HG03045 (cell line): Measurements from ENCODE around the gene AP1S3.

ENCODE experiments used
- ATAC-seq: cut with Tn5 transposase; IDR thresholded peaks from one replicate; pipeline ENCODE4 v1.9.1; 2021; ENCODE audit warnings: mild to moderate bottlenecking, moderate library complexity; ENCODE audit not compliant: unreplicated experiment

AP1S3 gene

DNA sequence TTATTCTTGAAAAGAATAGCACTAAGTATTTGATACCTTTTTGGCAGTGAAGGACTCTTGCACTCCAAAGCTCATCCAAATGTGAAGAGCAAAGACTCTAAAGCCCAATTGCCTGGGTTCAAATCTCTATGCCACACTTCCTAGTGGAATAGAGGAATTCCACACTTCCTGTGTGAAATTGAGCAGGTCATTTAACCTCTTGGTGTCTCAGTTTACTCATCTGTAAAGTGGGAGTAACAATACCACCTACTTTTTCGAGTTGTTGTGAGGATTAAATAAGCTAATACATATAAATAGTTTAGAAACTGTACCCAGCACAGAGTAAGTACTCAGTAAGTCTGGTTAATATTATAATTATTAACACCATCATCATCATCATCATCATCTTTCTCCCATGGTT lies 72.6 kb downstream of the AP1S3 start:
- no peak for ATAC-seq

DNA sequence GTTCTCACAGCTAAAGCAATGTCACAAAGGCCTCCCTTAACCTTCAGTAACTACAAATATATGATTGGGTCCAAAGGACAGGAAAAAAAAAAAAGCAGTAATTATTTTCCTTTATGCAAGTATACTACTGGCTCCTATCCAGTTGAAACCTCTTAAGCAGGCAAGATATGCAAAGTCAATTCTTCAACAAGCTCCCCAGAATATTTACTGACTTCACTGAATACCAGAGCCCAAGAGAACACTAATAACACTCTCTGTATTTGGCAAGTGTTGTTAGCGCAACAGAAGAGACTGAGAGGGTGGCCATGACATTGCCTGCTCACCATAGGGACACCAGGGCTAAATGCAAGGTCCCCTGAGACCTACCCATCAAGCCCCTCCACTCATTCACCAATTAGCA lies 74.5 kb downstream of the AP1S3 start:
- ATAC-seq, result no peak

DNA sequence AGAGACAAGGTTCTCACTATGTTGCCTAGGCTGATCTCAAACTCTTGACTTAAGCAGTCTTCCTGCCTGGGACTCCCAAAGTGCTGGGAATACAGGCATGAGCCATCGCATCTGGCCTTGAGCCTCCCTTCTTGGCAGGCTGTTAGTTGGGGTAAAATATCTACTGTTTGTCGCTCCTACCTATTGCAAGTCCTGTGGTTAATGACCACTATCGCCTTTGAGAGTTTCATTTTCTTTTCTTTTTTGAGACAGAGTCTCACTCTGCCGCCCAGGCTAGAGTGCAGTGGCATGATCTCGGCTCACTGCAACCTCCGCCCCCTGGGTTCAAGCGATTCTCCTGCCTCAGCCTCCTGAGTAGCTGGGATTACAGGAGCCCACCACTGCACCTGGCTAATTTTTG lies 75.6 kb downstream of the AP1S3 start:
- peak; percentile 70 for ATAC-seq

DNA sequence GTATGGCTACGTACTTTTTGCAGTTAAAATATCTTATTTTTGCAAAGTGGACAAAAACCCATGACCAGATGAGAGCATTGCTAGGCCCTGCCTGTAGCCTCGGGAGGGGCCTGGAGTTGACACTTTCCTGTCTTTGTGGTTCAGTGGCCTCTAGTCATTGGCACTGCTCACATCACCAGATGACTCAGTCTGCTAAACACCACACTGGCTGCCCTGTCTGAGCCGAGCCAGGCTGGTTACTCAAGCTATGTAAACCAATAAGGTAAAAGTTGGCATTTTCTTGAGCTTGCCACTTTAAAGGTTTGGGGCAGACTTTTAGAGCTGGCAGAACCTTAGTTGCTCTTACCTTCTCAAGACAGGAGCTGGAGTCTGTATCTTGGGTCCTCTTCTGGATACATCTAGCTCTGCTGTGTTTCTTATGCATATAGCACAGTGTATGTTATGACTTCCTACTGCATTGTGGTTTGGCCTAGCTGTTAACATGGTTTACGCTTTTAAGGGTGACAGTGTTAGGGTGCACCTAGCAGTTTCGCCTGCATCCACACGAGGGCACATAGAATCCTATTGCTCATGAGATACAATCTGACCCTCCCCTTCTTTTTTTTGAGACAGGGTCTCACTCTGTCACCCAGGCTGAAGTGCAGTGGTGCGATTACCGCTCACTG lies 76.4 kb downstream of the AP1S3 start:
- ATAC-seq, result peak; percentile 76

DNA sequence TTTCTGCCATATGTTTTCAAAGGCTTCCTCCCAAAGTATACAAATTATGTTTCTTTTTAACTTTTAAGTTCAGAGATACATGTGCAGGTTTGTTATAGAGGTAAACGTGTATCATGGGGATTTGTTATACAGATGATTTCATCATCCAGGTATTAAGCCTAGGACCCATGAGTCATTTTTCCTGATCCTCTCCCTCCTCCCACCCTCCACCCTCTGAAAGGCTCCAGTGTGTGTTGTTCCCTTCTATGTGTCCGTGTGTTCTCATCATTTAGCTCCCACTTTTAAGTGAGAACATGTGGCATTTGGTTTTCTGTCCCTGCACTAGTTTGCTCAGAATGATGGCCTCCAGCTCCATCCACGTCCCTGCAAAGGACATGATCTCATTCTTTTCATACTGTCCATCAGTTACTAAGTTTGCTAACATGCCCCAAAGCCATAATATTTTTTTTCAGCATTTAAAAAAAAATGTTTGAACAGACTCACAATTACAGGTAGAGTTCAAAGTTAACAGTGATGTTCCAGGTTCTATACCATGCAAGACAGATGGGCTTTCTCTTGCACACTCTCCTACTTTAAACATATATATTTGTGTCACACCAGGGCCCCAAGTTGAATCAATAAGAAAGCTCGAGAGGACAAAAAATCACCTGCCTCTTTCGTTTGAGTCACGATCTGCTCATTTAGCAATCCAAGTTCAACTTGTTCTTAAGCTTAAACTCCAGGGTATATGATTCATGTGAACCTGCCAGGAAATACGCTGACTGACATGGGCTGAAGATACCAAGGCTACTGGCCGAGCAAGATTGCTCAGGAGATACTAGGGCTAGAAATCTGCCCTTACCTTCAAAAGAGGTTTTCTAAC lies 77.6 kb downstream of the AP1S3 start:
- no peak for ATAC-seq

DNA sequence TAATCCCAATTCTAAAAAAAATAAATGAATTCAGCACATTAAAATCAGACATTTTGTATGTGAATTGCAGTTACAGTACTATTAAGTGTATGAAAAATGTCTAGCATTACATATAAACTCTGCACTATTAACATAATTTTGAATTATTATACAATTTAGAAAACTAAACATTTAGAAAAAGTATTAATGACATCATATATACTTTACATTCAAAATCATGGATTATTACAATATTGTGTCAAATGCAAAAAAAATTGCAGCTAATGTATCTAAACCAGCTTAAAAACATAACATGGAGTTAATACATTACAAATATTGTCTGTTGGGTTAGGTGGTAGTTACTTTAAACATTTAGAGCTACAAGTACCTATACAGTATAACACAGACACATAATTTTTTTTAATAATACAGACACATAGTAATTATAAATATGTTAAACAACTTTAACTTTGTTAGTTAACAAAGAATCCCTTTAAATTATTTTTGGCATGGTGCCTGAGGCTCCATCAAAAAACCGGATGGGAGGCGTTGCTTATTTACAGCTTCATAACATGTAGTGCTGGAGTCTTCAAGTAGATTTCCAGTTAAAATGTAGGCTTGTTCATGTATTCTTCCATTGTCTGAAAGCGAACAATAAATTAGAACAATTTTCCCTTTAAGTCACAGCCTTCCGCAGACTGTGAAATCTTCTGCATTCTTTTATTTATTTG lies 79.1 kb downstream of the AP1S3 start:
- ATAC-seq, result no peak

DNA sequence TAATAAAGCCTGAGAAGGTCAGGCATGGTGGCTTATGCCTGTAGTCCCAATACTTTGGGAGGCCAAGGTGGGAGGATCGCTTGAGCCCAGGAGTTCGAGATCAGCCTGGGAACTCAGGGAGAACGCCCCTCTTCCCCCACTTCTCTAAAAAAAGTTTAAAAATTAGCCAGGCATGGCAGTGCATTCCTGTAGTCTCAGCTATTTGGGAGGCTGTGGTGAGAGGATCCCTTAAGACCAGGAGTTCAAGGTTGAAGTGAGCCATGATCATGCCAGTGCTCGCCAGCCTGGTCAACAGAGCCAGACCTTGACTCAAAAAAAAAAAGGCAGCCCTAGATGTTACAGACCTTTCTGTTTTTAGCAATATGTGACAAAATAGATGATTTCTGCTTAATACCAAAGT lies 83.4 kb downstream of the AP1S3 start:
- ATAC-seq, result no peak

DNA sequence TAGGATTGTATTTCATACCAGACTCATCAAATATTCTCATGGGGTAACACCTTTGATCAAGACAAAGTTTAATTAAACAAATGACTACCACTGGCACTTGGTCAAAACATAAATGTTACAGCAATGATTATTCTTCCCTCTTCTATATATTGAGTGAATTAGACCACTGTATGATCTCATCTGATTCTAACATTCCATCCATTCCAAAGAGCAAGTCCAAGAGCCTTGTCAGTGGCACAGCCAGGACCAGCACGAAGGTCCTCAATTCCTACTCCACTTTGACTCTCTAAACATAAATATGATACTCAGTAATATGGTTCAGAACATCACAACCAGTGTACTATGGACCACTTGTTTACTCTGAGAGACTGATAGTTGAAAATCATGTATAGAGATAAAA lies 86.4 kb downstream of the AP1S3 start:
- ATAC-seq, result no peak

DNA sequence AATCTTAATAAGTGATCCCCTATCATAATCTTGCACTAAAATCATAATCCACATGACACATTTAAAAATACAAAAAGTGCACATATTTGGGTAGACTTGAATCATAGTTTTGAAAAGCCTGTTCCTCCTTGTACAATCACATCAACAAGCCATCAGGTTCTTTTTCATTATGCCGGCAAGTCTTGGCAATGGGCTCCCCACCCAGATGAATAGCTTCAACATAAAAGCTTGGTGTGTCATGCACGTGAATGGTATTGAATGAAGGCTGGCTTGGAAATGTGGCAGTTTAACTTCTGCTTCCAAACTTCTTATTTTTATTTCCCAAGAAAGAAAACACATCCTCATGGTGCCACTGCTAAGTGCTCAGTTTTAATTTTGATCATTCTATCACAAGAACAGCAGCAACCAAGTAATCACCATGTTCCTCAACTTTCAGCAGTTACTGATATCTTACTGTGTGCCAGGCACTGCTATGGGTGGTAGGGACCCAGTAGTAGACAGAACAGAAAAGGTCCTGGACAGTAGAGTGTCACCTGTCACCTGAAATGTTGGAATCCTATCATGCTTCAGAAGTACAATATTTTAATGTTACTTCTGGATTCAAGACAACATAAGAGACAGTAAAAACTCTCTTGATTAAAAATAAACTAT lies 89.9 kb downstream of the AP1S3 start:
- no peak for ATAC-seq

DNA sequence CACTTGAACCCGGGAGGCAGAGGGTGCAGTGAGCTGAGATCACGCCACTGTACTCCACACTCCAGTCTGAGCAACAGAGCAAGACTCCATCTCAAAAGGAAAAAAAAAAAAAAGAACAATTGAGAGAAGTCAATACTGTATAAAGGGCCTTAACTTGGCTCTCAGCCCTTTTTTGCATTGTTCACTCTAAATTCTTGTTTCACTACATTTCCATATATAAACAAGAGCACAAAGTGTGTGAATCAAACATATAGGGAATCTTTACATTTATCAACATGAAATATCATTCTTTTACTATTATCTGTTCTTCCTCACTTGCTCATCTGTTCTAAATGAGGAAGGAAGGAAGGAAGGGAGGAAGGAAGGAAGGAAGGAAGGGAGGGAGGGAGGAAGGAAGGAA lies 90.8 kb downstream of the AP1S3 start:
- no peak for ATAC-seq

DNA sequence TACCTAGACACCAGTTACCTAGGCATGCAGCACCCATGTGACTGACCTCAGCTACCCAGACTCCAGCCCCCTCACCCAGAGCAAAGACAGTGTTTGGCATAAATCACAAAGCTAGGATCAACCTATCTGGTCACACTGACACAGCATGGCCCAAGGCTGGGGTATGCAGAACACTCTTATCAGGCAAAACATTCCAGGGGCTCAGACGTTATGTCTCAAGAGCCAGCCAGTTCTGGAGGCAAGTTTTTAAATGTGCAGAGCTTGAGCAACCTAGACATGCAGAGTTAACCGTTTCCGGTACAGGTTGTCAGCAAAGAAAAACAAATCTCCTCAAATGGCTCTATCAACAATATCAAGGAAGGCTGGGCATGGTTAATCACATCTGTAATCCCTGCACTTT lies 92.8 kb downstream of the AP1S3 start:
- no peak for ATAC-seq

DNA sequence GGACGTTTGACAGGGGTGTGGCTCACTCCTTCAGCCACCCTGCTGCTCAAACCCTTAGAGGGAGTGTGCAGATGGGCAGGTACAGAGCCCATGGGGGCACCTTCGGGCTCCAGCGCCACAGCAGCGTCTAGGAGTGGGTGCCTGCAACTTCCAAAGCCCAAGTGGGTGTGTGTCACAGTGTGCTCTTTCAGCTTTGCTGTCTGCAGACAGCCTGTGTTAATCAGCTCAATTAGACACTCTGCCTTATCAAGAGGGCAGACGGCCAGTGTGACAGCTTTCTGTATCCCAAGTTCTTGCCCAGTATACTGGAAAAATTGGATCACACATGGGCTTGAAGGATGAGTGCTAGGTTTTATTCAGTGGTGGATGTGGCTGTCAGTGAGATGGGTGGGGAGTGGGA lies 96.7 kb downstream of the AP1S3 start:
- ATAC-seq, result no peak

DNA sequence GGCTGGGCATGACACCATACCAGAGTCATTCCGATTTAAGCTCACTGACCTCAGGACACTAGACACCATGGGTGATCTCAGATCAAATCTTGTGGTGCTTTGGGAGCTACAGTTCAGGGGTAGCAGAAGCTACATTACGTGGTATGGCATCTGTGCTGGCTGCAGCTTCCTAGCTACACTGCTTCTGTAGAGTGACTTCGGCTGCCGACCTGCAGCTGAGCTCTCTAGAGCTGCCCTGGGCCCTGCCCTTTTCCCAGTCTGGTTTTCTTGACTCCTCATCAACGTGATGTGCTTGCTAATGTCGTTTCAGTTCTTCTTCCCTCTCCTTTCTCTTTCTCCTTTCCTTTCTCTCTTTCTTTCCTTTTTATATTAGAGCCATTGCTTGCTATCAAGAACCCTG lies 100.2 kb downstream of the AP1S3 start:
- ATAC-seq, result no peak

DNA sequence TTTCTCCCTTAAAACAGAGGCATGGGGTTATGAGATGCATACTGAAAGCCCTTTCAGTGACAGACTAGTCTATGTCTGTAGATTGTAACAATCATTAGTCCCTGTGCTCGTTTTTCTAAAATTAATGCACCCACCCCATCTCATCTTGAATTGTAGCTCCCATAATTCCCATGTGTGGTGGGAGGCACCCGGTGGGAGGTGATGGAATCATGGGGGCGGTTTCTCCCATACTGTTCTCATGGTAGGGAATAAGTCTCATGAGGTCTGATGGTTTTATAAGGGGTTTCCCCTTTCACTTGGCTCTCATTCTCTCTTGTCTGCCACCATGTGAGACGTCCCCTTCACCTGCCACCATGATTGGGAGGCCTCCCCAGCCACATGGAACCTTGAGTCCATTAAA lies 100.9 kb downstream of the AP1S3 start:
- ATAC-seq, result no peak

DNA sequence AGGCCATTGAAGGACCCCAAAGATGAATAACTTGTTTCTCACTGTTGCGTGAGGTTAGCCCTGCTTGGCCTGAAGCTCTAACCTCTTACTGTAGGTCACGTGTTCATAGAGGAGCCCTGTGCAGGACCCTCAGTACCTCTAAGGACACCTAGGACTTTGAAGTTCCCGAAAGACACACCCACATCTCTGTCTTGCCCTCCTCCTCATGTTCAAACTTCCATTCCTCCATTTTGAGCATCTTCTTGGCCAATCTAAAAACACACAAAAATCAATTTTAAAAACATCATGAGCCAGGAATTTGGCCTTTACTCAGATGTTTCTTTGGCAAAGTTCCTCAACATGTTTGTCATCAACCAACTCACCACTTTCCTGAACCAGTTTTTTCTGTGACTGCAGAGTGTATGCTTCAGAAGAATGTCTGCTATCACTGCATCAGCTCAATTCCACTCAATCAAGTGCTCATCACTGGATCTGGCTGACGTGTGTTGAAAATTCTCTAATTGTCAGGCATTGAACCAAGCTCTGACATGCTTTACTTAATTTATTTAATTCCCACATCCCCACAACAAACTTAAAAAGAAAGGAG lies 101.6 kb downstream of the AP1S3 start:
- ATAC-seq, result no peak

DNA sequence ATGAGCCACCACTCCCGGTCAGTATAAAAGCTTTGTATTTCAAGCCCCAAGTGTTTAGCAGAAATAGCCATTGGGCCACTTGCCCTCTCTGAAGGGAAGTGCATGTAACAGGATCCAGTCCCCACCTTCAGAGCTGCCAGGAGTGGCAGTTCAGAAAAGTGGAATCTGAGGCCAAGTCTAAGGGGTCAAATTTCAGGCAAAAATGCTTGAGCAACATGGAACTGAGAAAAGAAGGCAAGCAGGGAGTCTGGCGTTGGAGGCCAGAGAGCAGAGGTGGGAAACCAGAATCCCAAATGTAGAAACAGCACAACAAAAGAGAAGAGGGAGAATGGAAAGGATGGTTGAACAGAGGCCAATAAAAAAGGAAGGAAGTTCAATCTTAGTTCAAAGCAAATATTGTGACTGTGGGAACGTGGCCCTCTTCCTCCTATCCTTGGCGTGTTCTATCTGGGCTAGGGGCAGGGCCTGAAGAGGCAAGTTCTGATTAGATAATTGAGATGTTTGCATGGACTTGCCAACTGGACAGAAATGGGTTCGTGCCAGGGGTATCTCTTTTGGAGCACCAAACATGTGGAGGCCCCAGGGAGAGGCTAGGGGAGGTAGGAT lies 102.2 kb downstream of the AP1S3 start:
- no peak for ATAC-seq

DNA sequence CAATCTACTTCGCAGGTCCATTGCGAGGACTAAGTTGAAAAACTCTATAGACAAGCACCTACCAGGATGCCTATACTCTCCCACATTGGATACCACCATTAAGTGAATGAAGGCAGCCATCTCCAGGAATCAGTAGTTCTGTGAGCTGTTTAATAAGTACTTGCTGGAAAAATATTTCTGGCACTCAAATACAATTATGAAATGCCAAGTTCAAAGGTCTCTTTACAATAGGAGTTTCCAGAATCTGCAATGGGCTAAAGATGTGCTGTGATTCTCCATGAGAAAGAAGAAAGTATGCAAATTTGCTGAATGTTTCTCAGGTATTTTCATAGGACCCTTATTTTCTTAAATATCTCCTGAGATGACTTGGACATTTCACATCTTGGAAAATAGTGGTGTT lies 103.0 kb downstream of the AP1S3 start:
- ATAC-seq, result no peak

DNA sequence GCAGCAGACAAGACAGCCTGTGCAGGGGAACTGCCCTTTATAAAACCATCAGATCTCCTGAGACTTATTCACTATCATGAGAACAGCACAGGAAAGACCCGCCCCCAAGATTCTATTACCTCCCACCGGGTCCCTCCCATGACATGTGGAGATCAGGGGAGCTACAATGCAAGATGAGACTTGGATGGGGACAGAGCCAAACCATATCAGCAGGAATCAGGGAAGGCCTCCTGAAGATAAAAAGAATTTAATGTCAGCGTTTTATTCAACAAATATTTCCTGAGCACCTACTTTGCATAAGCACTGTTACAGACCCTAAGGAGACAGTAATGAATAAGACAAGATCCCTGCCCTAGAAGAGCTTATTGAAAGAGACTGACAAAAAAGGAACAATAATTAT lies 105.0 kb downstream of the AP1S3 start:
- ATAC-seq, result no peak

DNA sequence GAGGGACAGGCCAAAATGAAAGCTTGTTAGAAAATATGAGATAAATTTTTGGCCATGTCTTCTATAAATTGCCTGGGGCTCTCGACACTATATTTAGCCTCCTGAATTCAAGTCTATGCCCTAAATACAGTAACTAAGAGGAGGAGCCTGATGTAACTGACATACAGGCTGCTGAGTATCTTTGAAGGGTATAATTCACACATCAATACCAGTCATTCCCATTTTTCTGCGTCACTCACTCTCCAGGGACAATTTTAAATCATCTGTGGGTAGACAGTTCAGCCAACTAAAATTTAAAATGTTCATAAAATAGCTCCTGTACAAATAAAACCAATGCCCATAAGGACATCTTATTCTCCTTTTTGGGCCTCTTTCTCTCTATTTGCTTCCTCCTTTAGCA lies 105.9 kb downstream of the AP1S3 start:
- no peak for ATAC-seq

DNA sequence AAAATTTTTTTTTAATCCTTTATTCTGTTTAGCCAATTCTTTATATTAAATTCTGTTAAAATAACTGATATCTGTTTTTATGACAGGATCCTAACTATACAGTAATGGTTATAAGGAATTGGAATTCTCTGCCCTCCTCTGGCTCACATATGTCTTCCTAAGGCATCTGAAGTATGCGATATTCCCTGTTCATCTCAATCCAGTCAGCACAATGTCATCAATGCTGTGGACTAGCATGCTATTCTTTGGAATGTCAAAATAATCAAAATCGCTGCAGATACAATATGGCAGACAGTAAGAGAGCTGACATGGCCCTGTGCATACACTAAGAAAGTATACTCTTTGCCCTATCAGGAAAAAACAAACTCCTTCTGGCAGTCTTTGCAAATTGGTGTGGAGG lies 107.6 kb downstream of the AP1S3 start:
- no peak for ATAC-seq

DNA sequence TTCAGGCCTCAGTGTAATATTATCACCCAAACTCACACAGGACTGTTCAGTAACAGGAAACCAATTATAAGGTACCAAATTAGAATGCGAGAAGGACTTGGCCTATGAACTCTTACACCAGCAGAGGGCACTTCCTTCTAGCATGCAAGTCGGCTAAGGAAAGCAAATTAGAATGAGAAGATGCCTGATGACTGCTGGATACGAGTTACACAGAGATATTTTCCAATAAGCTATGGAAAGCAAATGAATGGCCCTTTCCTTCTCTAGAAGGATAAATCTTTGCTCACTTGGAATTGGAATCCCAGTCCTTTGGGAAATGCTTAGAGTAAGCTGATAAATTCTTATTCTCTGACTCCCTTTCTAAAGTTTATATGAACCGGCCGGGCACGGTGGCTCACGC lies 109.8 kb downstream of the AP1S3 start:
- ATAC-seq, result peak; percentile 74
